Endothelial cell (in vitro differentiated cells): ENCODE measurements around the gene ZNF43. TPM values are rescaled to one million over a fixed set of nuclear protein-coding genes. Genes with fewer than 3 reads are reported as not detected.

Experiments used
- DNase-seq: peaks from one replicate; pipeline ENCODE4 v3.0.0; 2021; ENCODE audit warnings: low spot score
- H3K27ac Mint-ChIP-seq: one replicate; pipeline ENCODE4 v1.8.0; 2021; ENCODE audit warnings: mixed read lengths, inconsistent platforms; ENCODE audit not compliant: unreplicated experiment
- H3K27me3 Mint-ChIP-seq: one replicate; pipeline ENCODE4 v1.8.0; 2021; ENCODE audit warnings: mild to moderate bottlenecking, moderate library complexity, mixed read lengths, inconsistent platforms; ENCODE audit not compliant: unreplicated experiment
- H3K36me3 Mint-ChIP-seq: one replicate; pipeline ENCODE4 v1.8.0; 2021; ENCODE audit warnings: mild to moderate bottlenecking, low read depth, mixed read lengths, inconsistent platforms; ENCODE audit not compliant: unreplicated experiment
- H3K4me1 Mint-ChIP-seq: one replicate; pipeline ENCODE4 v1.8.0; 2021; ENCODE audit warnings: mild to moderate bottlenecking, mixed read lengths, inconsistent platforms; ENCODE audit not compliant: unreplicated experiment
- H3K4me3 Mint-ChIP-seq: one replicate; pipeline ENCODE4 v1.8.0; 2021; ENCODE audit warnings: mild to moderate bottlenecking, mixed read lengths, inconsistent platforms; ENCODE audit not compliant: unreplicated experiment
- H3K9me3 Mint-ChIP-seq: one replicate; pipeline ENCODE4 v1.8.0; 2021; ENCODE audit warnings: mixed read lengths, inconsistent platforms; ENCODE audit not compliant: unreplicated experiment
- total RNA-seq: library from RNA; stranded (reverse); fragmentation: NEBNext Ultra II Directional; extraction: Animal tissue kit (Norgen Biotek cat#: 25700); gene quantifications from one replicate; pipeline ENCODE4 v1.2.1, GENCODE V29; 2021; ENCODE audit not compliant: unreplicated experiment
- TF ChIP-seq, protein P1 (sequence below): fragments of 200-600 bp; sonication (generic); IDR thresholded peaks from one replicate; pipeline ENCODE4 v1.5.0; 2021; ENCODE audit warnings: antibody characterized with exemption; ENCODE audit not compliant: unreplicated experiment

The ZNF43 gene
- total RNA-seq, 1 donor from 2014 or later = 35.5 TPM

DNA sequence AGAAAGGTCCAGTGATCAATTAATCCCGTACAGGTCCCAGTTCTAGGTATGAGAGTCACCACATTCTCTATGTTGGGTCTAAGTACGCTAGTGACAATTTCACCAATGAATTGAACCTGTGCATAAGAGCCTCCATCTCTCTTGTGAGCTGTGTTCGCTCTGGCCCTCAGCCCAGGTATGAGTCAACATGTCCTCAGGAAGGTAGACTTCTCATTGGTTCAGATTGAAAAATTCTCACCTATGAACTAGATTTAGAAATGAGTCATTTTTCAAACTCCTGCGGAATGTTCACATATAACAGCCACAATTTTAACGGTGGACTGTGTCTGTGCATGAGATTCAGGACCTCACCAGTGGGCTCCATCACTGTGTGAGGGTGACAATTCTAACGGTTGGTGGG is 12.7 kb upstream of the ZNF43 start:
- H3K4me1 Mint-ChIP-seq = peaks cover 6% of the 10 kb centered on the region
- no peak overlapping the region for H3K27ac Mint-ChIP-seq
- H3K27me3 Mint-ChIP-seq = peaks cover 6% of the 10 kb centered on the region
- peaks cover 43% of the 10 kb centered on the region for H3K36me3 Mint-ChIP-seq
- peak overlapping the region; percentile 21 for H3K4me3 Mint-ChIP-seq
- H3K9me3 Mint-ChIP-seq = peaks cover 5% of the 10 kb centered on the region
- TF ChIP-seq, protein P1, sequence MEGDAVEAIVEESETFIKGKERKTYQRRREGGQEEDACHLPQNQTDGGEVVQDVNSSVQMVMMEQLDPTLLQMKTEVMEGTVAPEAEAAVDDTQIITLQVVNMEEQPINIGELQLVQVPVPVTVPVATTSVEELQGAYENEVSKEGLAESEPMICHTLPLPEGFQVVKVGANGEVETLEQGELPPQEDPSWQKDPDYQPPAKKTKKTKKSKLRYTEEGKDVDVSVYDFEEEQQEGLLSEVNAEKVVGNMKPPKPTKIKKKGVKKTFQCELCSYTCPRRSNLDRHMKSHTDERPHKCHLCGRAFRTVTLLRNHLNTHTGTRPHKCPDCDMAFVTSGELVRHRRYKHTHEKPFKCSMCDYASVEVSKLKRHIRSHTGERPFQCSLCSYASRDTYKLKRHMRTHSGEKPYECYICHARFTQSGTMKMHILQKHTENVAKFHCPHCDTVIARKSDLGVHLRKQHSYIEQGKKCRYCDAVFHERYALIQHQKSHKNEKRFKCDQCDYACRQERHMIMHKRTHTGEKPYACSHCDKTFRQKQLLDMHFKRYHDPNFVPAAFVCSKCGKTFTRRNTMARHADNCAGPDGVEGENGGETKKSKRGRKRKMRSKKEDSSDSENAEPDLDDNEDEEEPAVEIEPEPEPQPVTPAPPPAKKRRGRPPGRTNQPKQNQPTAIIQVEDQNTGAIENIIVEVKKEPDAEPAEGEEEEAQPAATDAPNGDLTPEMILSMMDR = no peak
- DNase-seq = no peak

DNA sequence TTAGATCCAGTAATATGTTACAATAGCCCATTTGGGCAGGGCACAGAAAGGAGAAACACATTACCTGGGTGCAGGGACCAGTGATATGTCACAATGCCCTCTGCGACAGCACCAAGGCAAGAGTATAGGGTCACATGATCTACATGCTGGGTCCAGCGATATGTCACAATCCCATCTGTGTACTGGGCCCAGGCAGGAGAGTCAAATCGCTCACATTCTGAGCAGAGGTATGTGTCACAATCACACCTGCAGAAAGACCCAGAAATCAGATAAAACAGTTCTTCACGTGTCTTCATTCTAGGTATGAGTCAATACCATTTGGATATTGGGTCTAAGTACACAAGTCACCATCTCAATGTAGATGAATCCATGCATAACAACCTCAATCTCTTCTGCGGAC is 7.1 kb upstream of the ZNF43 start:
- peaks cover 60% of the 10 kb centered on the region for H3K36me3 Mint-ChIP-seq
- H3K4me3 Mint-ChIP-seq = no peak overlapping the region
- H3K9me3 Mint-ChIP-seq = no peaks in the 10 kb centered on the region
- DNase-seq = no peak
- H3K27ac Mint-ChIP-seq = no peak overlapping the region
- peaks cover 4% of the 10 kb centered on the region for H3K27me3 Mint-ChIP-seq
- TF ChIP-seq, protein P1 = no peak
- no peaks in the 10 kb centered on the region for H3K4me1 Mint-ChIP-seq

DNA sequence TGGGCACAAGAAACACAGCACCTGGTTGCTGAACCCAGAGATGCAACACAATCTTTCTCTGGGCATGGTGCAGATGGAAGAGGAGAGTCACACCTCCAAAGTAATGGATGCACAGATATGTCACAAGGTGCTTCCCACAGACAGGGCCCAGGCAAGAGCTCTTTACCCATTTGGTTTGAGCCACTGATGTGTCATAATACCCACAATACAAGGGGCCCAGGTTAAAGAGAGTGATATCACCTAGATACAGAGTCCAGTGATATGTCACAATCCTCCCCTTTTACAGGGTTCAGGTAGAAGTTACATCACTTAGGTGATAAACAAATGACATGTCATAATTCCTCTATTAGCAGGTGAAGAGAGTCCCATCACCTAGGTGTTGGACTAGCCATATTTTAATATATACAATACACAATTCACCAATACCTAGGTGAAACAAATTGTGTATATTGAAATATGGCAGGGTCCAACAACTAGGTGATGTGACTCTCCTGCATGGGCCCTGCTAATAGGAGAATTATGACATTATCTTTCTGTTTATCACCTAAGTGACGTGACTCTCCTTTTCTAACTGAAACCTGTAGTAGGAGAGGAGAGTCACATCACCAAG is 5.6 kb upstream of the ZNF43 start:
- TF ChIP-seq, protein P1 = no peak
- H3K27me3 Mint-ChIP-seq = peaks cover 4% of the 10 kb centered on the region
- H3K4me3 Mint-ChIP-seq = peak overlapping the region; percentile 65
- peaks cover 54% of the 10 kb centered on the region for H3K36me3 Mint-ChIP-seq
- H3K27ac Mint-ChIP-seq = no peak overlapping the region
- H3K9me3 Mint-ChIP-seq = no peaks in the 10 kb centered on the region
- no peaks in the 10 kb centered on the region for H3K4me1 Mint-ChIP-seq
- DNase-seq = no peak

DNA sequence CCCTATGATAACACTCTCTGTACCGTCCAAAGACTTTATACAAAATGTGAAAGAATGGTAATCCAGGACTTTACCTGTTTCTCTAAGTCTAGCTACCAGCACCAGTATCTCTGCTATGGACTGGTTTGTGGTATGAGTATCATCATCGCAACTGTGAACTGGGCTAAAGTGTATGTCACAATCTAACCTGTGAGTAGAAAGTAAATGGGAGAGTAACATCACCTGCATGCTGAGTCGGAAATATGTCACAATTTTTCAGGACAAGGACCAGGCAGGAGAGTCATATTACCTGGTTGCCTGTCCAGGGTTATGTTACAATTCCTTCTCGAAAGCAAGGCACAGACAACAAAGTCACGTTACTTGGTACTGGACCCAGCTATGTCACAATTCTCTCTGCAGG is 5.1 kb upstream of the ZNF43 start:
- no peak for DNase-seq
- TF ChIP-seq, protein P1 = no peak
- Mint-ChIP-seq H3K9me3 (no peaks in the 10 kb centered on the region), H3K4me3 (peak overlapping the region; percentile 65), H3K4me1 (no peaks in the 10 kb centered on the region), H3K27ac (no peak overlapping the region), H3K27me3 (peaks cover 4% of the 10 kb centered on the region), H3K36me3 (peaks cover 54% of the 10 kb centered on the region)

DNA sequence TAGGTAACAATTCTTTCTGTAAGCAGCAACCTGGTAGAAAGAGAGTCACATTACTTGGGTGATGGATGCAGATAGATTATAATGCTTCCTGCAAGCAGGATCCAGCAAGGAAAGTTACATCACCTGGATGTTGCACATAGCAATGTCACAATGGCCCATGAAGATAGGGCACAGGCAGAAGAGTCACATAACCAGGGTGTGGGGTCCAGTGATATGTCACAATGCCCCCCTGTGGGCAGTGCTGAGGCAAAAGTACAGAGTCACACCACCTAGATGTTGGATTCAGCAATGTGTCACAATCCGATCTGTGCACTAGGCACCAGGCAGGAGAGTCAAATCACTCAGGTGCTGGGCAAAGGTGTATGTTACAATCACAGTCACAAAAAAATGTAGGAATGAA is 4.0 kb upstream of the ZNF43 start:
- H3K4me1 Mint-ChIP-seq = peaks cover 5% of the 10 kb centered on the region
- H3K4me3 Mint-ChIP-seq = no peak overlapping the region
- no peaks in the 10 kb centered on the region for H3K9me3 Mint-ChIP-seq
- peaks cover 54% of the 10 kb centered on the region for H3K36me3 Mint-ChIP-seq
- H3K27ac Mint-ChIP-seq = no peak overlapping the region
- peaks cover 7% of the 10 kb centered on the region for H3K27me3 Mint-ChIP-seq
- DNase-seq = no peak
- TF ChIP-seq, protein P1 = no peak
